ENCODE measurements around the gene CDK4. TPM values are rescaled to one million over a fixed set of nuclear protein-coding genes. Genes with fewer than 3 reads are reported as not detected.

CDK4 gene
- total and polyA plus RNA-seq, 2 of the 4 experiments (the other 2 are of a cell fraction) = 261 to 297 TPM

GRCh38 chr12:57764662-57765002, 12.5 kb upstream of the CDK4 start:
- no peak overlapping the region for H3K56ac ChIP-seq (ENCODE audit: extremely low read depth, insufficient read depth, low read length)
- DNase-seq = no peak
- ChIA-PET CTCF (no interaction called here), POLR2A (ENCODE audit: unreplicated experiment) (no interaction called here)
- no TSS peak for BruUV-seq (replicated peaks)
- H4K8ac ChIP-seq (ENCODE audit: low read depth in 2 of 2, low read length in 2 of 2) = no peak overlapping the region
- no peak overlapping the region for H3K27ac ChIP-seq (ENCODE audit: insufficient read depth, low read length)
- H2BK5ac ChIP-seq (ENCODE audit: low read depth, low read length, poor library complexity, severe bottlenecking) = no peak overlapping the region
- H3K27me3 ChIP-seq (ENCODE audit: control insufficient read depth, insufficient read depth, low read length) = peaks cover 43% of the 10 kb centered on the region
- no peak for ATAC-seq (ENCODE audit: low read depth)
- H3K4me1 ChIP-seq (ENCODE audit: control insufficient read depth, insufficient read depth, low read length) = peaks cover 8% of the 10 kb centered on the region; the same call in 1 of the 2 replicates
- no peak overlapping the region for H2AK5ac ChIP-seq (ENCODE audit: low read depth, low read length)
- peaks cover 1% of the 10 kb centered on the region; the same call in 1 of the 2 replicates for H3K36me3 ChIP-seq (ENCODE audit: control insufficient read depth, insufficient read depth, low read length)
- no peak overlapping the region; the same call in 1 of the 2 replicates for H3K23ac ChIP-seq (ENCODE audit: low read depth, low read length)
- H2BK20ac ChIP-seq (ENCODE audit: low read depth, low read length) = no peak overlapping the region
- H4K5ac ChIP-seq (ENCODE audit: low read depth, low read length) = no peak overlapping the region
- 0 out of 2 replicates have a peak overlapping the region, but pooled peaks have one; percentile 29 for H3K14ac ChIP-seq (replicated peaks; ENCODE audit: low read depth, low read length)
- H3K4me2 ChIP-seq (ENCODE audit: low read depth, low read length) = peak overlapping the region; percentile 68
- WGBS, 2 experiments (ENCODE audit: extremely low coverage in 2 of 2, insufficient read length in 1 of 2) = 16% methylated on average over 4 of the region's 17 CpGs; no CpG with 5 or more reads in 1 of the 2 experiments
- in situ Hi-C loops (cut with MboI; ENCODE audit: low sequenced_read_pairs) (no loop called here), intact Hi-C loops (cut with micrococcal nuclease) (no loop called here), dilution Hi-C loops (cut with HindIII; ENCODE audit: low sequenced_read_pairs, unreplicated experiment) (no loop called here)
- no peaks in the 10 kb centered on the region for H4K20me1 ChIP-seq (ENCODE audit: insufficient read depth, low read length)
- peak overlapping the region; percentile 52 for H2AK9ac ChIP-seq (replicated peaks; ENCODE audit: low read depth, low read length, poor library complexity)
- no peak overlapping the region for H3K9ac ChIP-seq (ENCODE audit: low read depth, low read length)
- H3K9me3 ChIP-seq (ENCODE audit: control insufficient read depth, insufficient read depth, low read length) = peaks cover 2% of the 10 kb centered on the region; the same call in 1 of the 2 replicates
- no peak overlapping the region for H2BK120ac ChIP-seq (ENCODE audit: low read depth, low read length)
- no peak overlapping the region for H4K91ac ChIP-seq (ENCODE audit: insufficient read depth, low read depth, low read length)
- TF ChIP-seq BHLHE40 (IDR thresholded peaks at IDR 0.05; ENCODE audit: low read depth, low read length) (0 out of 2 replicates have a peak, but pooled peaks have one; percentile 3), MAFK (IDR thresholded peaks at IDR 0.05; ENCODE audit: low read depth, low read length) (no peak), RAD21 (IDR thresholded peaks at IDR 0.05; ENCODE audit: low read length) (no peak)
- H3K18ac ChIP-seq (ENCODE audit: low read depth, low read length) = no peak overlapping the region
- peak overlapping the region; percentile 82 for H2AFZ ChIP-seq (replicated peaks; ENCODE audit: low read length, poor library complexity)
- H3K9me1 ChIP-seq (ENCODE audit: insufficient read depth, low read length) = 0 out of 2 replicates have a peak, but pooled peaks cover 3% of the 10 kb centered on the region
- H2BK15ac ChIP-seq (ENCODE audit: low read depth, low read length) = no peak overlapping the region
- H3K4me3 ChIP-seq (ENCODE audit: insufficient read depth, low read depth, low read length) = peak overlapping the region; percentile 35
- H3K4ac ChIP-seq (ENCODE audit: low read depth, low read length) = no peak overlapping the region; the same call in 1 of the 2 replicates
- H3K79me1 ChIP-seq (ENCODE audit: low read depth in 1 of 2, low read length in 2 of 2) = no peaks in the 10 kb centered on the region

Measured in IMR-90 (cell line).